GM12878 (cell line): ENCODE measurements around the gene HOXA10. TPM values are rescaled to one million over a fixed set of nuclear protein-coding genes. Genes with fewer than 3 reads are reported as not detected.

Experiments used
- ATAC-seq: fragments of 200-7000 bp; cut with Tn5 transposase; 3 replicates; pipeline ENCODE4 v1.9.1; 2020; ENCODE audit warnings: mild to moderate bottlenecking, moderate library complexity
- BruUV-seq: library from RNA; stranded (reverse); fragments of 400-500 nt; replicated peaks from 2 replicates; lab custom pipeline; 2021; lab: Mats Ljungman, UMichigan
- CTCF ChIA-PET: fragments of 300-600 bp; sonication (Branson Sonifier 250); formaldehyde crosslinking; extraction: SDS; loops from one replicate; lab custom pipeline; 2021; ENCODE audit warnings: inconsistent platforms; lab: Yijun Ruan, JAX
- POLR2A ChIA-PET: fragments of 350-600 bp; formaldehyde crosslinking; extraction: SDS; loops from one replicate; lab custom pipeline; 2021; ENCODE audit warnings: inconsistent platforms; lab: Charles Lee
- RAD21 ChIA-PET: fragments of 300-600 bp; sonication (Branson Sonifier 250); formaldehyde crosslinking; loops from one replicate; lab custom pipeline; 2023; ENCODE audit warnings: antibody characterized with exemption; ENCODE audit not compliant: unreplicated experiment; lab: Charles Lee
- SMC1A ChIA-PET: fragments of 300-600 bp; sonication (Branson Sonifier 250); formaldehyde crosslinking; loops from one replicate; lab custom pipeline; 2023; ENCODE audit not compliant: unreplicated experiment, uncharacterized antibody; lab: Charles Lee
- DNase-seq: peaks from one replicate; pipeline ENCODE4 v3.0.0-alpha.2; 2011; ENCODE audit warnings: low read depth, low spot score
- FAIRE-seq: peaks from 3 replicates; lab custom pipeline; 2011; peaks lifted over from hg19 to GRCh38; lab: Jason Lieb, UNC
- H2AFZ ChIP-seq: 2 replicates; pipeline ENCODE4 v1.6.0; 2011; ENCODE audit warnings: low read depth, low read length, control low read depth; ENCODE audit not compliant: control insufficient read depth
- H3K27ac ChIP-seq: 2 replicates; pipeline ENCODE4 v1.5.1; 2011; ENCODE audit warnings: control low read depth; ENCODE audit not compliant: control insufficient read depth, insufficient read depth
- H3K27me3 ChIP-seq, 2 experiments: replicated peaks in 1 of 2; 2 replicates each; pipeline versions ENCODE4 v1.6.0 to v1.6.1; 2011; ENCODE audit warnings: low read length in 1 of 2; ENCODE audit not compliant: control insufficient read depth in 2 of 2, insufficient read depth in 2 of 2
- H3K36me3 ChIP-seq, 2 experiments: 2 replicates each; pipeline ENCODE4 v1.5.1; 2011; ENCODE audit warnings: low read length in 1 of 2; ENCODE audit not compliant: control insufficient read depth in 2 of 2, insufficient read depth in 2 of 2
- H3K4me1 ChIP-seq: 2 replicates; pipeline ENCODE4 v1.6.1; 2011; ENCODE audit warnings: mild to moderate bottlenecking, low read length, moderate library complexity, mixed read lengths; ENCODE audit not compliant: control insufficient read depth, insufficient read depth
- H3K4me2 ChIP-seq: 2 replicates; pipeline ENCODE4 v1.6.0; 2011; ENCODE audit warnings: control low read depth; ENCODE audit not compliant: control insufficient read depth, insufficient read depth
- H3K4me3 ChIP-seq: fragments of 200-600 bp; sonication (generic); 2 replicates; pipeline ENCODE4 v1.5.1; 2016
- H3K79me2 ChIP-seq: 2 replicates; pipeline ENCODE4 v1.6.0; 2011; ENCODE audit warnings: low read length; ENCODE audit not compliant: control insufficient read depth, insufficient read depth
- H3K9ac ChIP-seq: 2 replicates; pipeline ENCODE4 v1.8.0; 2011; ENCODE audit warnings: low read length, control low read depth, mixed read lengths; ENCODE audit not compliant: control insufficient read depth, insufficient read depth
- H3K9me3 ChIP-seq: replicated peaks from 3 replicates; pipeline ENCODE4 v1.5.1; 2011; ENCODE audit warnings: mild to moderate bottlenecking, low read length; ENCODE audit not compliant: control insufficient read depth, insufficient read depth
- H4K20me1 ChIP-seq: 2 replicates; pipeline ENCODE4 v1.6.0; 2011; ENCODE audit not compliant: control insufficient read depth, insufficient read depth
- BHLHE40 ChIP-seq, 2 experiments: fragments of 450-650 bp in 1 of 2; IDR thresholded peaks; 2 replicates each; pipeline ENCODE4 v1.6.1; 2011 to 2017; ENCODE audit warnings: low read depth in 2 of 2, borderline replicate concordance in 1 of 2, improper control_type of control experiment in 1 of 2, low read length in 1 of 2, mild to moderate bottlenecking in 1 of 2
- IKZF2 ChIP-seq, 2 experiments: fragments of 450-650 bp; IDR thresholded peaks; 2 replicates each; pipeline ENCODE4 v1.6.1; 2017; ENCODE audit warnings: mild to moderate bottlenecking in 2 of 2, moderate library complexity in 2 of 2
- KDM1A ChIP-seq: fragments of 200-600 bp; sonication (generic); IDR thresholded peaks from 2 replicates; pipeline ENCODE4 v1.6.1; 2016; ENCODE audit warnings: borderline replicate concordance
- SIX5 ChIP-seq: IDR thresholded peaks from 2 replicates; pipeline ENCODE4 v1.6.1; 2011; ENCODE audit warnings: mild to moderate bottlenecking, low read depth, low read length, moderate library complexity; ENCODE audit not compliant: severe bottlenecking
- SREBF2 ChIP-seq: IDR thresholded peaks from 2 replicates; pipeline ENCODE4 v1.6.1; 2012; ENCODE audit warnings: mild to moderate bottlenecking, low read length
- ZBTB11 ChIP-seq: fragments of 450-650 bp; formaldehyde crosslinking; IDR thresholded peaks from 2 replicates; pipeline ENCODE4 v1.5.0; 2022; ENCODE audit warnings: mild to moderate bottlenecking, missing genetic modification characterization
- WGBS: methylation state at CpG from one replicate; pipeline ENCODE4 v1.1.6; 2016; ENCODE audit warnings: low lambda C conversion rate; ENCODE audit not compliant: insufficient replicate concordance, insufficient coverage; ENCODE audit errors: missing lambda C conversion rate; 5-methylcytosine and 5-hydroxymethylcytosine counted together
- in situ Hi-C: fragments of 300-500 bp; cut with MboI; formaldehyde crosslinking; loops from 9 replicates; pipeline ENCODE4 v1.14.3; 2018; ENCODE audit warnings: mixed read lengths
- intact Hi-C: fragments of 100-400 bp; cut with micrococcal nuclease; formaldehyde crosslinking; loops from one replicate; pipeline ENCODE4 v1.14.2; 2022; ENCODE audit not compliant: unreplicated experiment
- polyA plus RNA-seq, 11 experiments: library from polyadenylated mRNA; depleted of rRNA in 4 of 11; unstranded in 6 of 11; stranded (reverse) in 5 of 11; fragments of >200 nt; fragmentation: Nextera tagmentation in 4 of 11; fragmentation: Illumina TruSeq in 1 of 11; extraction: Ambion mirVana in 4 of 11; extraction: Trizol in 1 of 11; gene quantifications; 1 replicate in 1 of 11; 2 replicates in 10 of 11; pipeline versions ENCODE4 v1.2.1 to v1.2.3, GENCODE V29; 2011 to 2016; ENCODE audit warnings: inconsistent platforms in 2 of 11, missing spikeins in 2 of 11, low read depth in 1 of 11
- total RNA-seq, 4 experiments: library from RNA; depleted of rRNA in 3 of 4; stranded (reverse); fragments of >200 nt in 3 of 4; fragmentation: Illumina TruSeq in 1 of 4; extraction: Trizol in 1 of 4; gene quantifications; 2 replicates each; pipeline versions ENCODE4 v1.2.1 to v1.2.3, GENCODE V29; 2013 to 2021

The HOXA10 gene
- total and polyA plus RNA-seq, 10 of the 15 experiments (the other 5 are each of a cell fraction or from before 2014, with no cell fraction given) = not detected

DNA sequence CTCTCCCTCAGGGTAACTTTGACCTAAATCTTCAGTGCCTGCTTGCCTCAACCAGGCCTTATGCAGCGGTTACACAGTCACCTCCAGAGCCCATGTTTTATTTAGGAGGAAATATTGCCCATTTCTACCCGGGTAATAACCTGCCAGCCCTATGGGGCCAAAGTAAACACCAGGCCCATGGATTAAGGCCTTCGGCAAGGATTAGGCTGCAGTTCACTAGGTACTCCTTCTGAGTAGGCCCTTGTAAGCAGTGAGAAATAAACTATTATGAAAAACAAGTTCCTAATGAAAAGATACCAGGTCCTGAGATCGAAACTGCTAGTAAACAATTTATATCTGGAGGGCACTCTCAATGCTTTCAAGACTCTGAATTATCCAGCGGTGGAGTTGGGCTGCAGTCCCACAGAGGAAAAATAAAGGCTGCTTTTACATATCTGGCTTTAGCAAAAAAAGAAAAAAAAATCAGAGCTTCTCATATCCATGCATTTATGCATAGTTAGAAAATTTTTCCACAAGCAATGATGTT lies 3.7 kb upstream of the HOXA10 start:
- intact Hi-C loops = no loop called here
- Histone ChIP-seq H4K20me1 (no peaks in the 10 kb centered on the region), H3K4me1 (no peaks in the 10 kb centered on the region), H3K36me3 (no peaks in the 10 kb centered on the region), H3K9me3 (no peaks in the 10 kb centered on the region; the same call in 2 of the 3 replicates), H3K4me3 (no peak overlapping the region), H3K27me3 (peaks cover 11 to 22% of the 10 kb centered on the region in 2 experiments), H3K79me2 (no peaks in the 10 kb centered on the region), H3K4me2 (no peak overlapping the region), H3K27ac (no peak overlapping the region), H2AFZ (no peak overlapping the region), H3K9ac (no peak overlapping the region)
- SMC1A ChIA-PET = no interaction called here
- CTCF ChIA-PET = interaction anchor here (0.6 to 1.1 kb wide), 2 partner anchors 364 to 598 kb away, joined by 3 to 6 read pairs; no protein-coding TSS in a partner anchor
- POLR2A ChIA-PET = no interaction called here
- FAIRE-seq = no peak
- TF ChIP-seq BHLHE40 (IDR thresholded peaks at IDR 0.05; ENCODE audit: borderline replicate concordance in 1 of 2, low read depth in 2 of 2, low read length in 1 of 2) = no peak
- no peak for TF ChIP-seq IKZF2 (IDR thresholded peaks at IDR 0.05)
- RAD21 ChIA-PET = no interaction called here
- 40% methylated on average over 5 of the region's 5 CpGs for WGBS
- no peak for DNase-seq
- in situ Hi-C loops = no loop called here
- no peak for ATAC-seq
- BruUV-seq = no TSS peak

DNA sequence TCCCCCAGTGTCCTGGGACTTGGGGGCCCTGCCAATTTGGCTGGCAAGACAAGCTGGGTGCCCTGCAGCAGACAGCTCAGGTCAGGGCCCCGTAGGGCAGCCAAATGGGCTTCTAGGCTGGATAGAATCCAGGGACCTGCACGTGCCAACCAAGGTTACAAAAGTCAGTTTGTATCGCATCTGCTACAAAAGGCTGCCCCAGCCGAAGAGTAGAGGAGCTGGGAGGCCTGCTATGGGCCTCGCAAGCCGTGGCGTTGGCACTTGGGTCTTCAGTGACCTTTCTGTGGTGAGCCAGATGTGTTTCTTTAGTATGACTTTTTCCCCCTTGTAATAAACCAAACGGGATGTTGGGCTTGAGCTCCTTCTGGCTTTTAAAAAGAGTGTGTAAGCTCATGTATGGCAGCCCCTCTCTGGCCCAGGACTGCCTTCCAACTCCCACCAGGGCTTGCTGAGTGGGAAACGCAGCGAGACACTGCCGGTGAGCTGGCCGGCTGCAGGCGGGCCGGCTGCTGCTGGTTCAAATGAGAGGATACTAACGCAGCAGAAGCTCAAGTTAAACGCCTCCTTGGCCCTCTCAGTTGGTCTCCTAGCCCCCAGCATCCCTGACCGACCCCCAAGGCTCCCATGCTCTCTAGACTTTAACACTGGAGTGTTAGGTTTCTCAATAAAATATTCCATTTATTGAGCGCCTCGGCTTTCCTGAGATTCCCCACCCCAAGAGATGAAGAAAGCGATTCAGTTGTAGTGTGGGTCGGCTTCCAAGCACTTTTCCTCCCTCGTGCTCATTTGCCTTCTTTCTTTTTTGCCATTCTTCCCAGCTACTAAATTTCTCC lies 3.1 kb upstream of the HOXA10 start:
- RAD21 ChIA-PET = no interaction called here
- H3K27me3 ChIP-seq = peaks cover 15 to 21% of the 10 kb centered on the region in 2 experiments
- ATAC-seq = no peak
- no peak overlapping the region for H2AFZ ChIP-seq
- intact Hi-C loops = no loop called here
- TF ChIP-seq ZBTB11 (CRISPR knock-in tag) (no peak), KDM1A (no peak), SIX5 (no peak), SREBF2 (no peak)
- TF ChIP-seq, all 136 proteins: peak for 0
- no peaks in the 10 kb centered on the region for H3K79me2 ChIP-seq
- no peak overlapping the region for H3K4me2 ChIP-seq
- no TSS peak for BruUV-seq
- no peak overlapping the region for H3K4me3 ChIP-seq
- no peaks in the 10 kb centered on the region for H3K36me3 ChIP-seq
- in situ Hi-C loops = no loop called here
- POLR2A ChIA-PET = no interaction called here
- H3K27ac ChIP-seq = no peak overlapping the region
- WGBS = 48% methylated on average over 22 of the region's 22 CpGs
- H3K9me3 ChIP-seq = no peaks in the 10 kb centered on the region; the same call in 2 of the 3 replicates
- FAIRE-seq (no peak), DNase-seq (no peak)
- no peaks in the 10 kb centered on the region for H3K4me1 ChIP-seq
- H3K9ac ChIP-seq = no peak overlapping the region
- SMC1A ChIA-PET = no interaction called here
- no peaks in the 10 kb centered on the region for H4K20me1 ChIP-seq
- CTCF ChIA-PET = interaction anchor here (0.6 to 1.1 kb wide), 2 partner anchors 363 to 599 kb away, joined by 3 to 6 read pairs; no protein-coding TSS in a partner anchor
